H1 (cell line): ENCODE data around the gene NADK2. TPM values are rescaled to one million over a fixed set of nuclear protein-coding genes. Genes with fewer than 3 reads are reported as not detected.

Experiments
- CTCF ChIA-PET: fragments of 300-600 bp; sonication (Branson Sonifier 250); formaldehyde crosslinking; loops from one replicate; lab custom pipeline; 2021; ENCODE audit not compliant: partially characterized antibody; lab: Charles Lee
- POLR2A ChIA-PET: fragments of 300-600 bp; sonication (Branson Sonifier 250); formaldehyde crosslinking; loops from one replicate; lab custom pipeline; 2021; ENCODE audit warnings: inconsistent platforms; ENCODE audit not compliant: partially characterized antibody; lab: Charles Lee
- DNase-seq, 2 experiments: peaks; one replicate each; pipeline versions ENCODE4 v3.0.0 to v3.0.0-alpha.2; 2010 to 2022; ENCODE audit warnings: low spot score in 2 of 2, low read depth in 1 of 2, mixed read lengths in 1 of 2
- FAIRE-seq: peaks from 2 replicates; lab custom pipeline; 2011; peaks lifted over from hg19 to GRCh38; lab: Jason Lieb, UNC
- H2AFZ ChIP-seq: 2 replicates; pipeline ENCODE4 v1.8.1; 2012; ENCODE audit warnings: low read length, inconsistent platforms
- H2AK5ac ChIP-seq: 2 replicates; pipeline ENCODE4 v1.6.1; 2013; ENCODE audit warnings: low read depth, low read length
- H2BK120ac ChIP-seq: replicated peaks from 2 replicates; pipeline ENCODE3; 2013; ENCODE audit warnings: low read depth, low read length, inconsistent platforms
- H2BK12ac ChIP-seq: 2 replicates; pipeline ENCODE4 v1.6.1; 2013; ENCODE audit warnings: low read depth, low read length
- H2BK15ac ChIP-seq: 2 replicates; pipeline ENCODE4 v1.6.1; 2013; ENCODE audit warnings: low read length
- H2BK20ac ChIP-seq: 2 replicates; pipeline ENCODE4 v1.6.1; 2013; ENCODE audit warnings: low read length
- H2BK5ac ChIP-seq: 2 replicates; pipeline ENCODE4 v1.6.1; 2013; ENCODE audit warnings: low read depth, low read length
- H3K14ac ChIP-seq: 2 replicates; pipeline ENCODE4 v1.6.1; 2013; ENCODE audit warnings: inconsistent platforms; ENCODE audit not compliant: insufficient read length
- H3K18ac ChIP-seq: 2 replicates; pipeline ENCODE4 v1.6.1; 2013; ENCODE audit warnings: low read length; ENCODE audit errors: extremely low read depth
- H3K23ac ChIP-seq: 2 replicates; pipeline ENCODE4 v1.6.1; 2013; ENCODE audit warnings: inconsistent platforms; ENCODE audit not compliant: insufficient read length
- H3K23me2 ChIP-seq: 2 replicates; pipeline ENCODE4 v1.6.1; 2013; ENCODE audit warnings: low read depth, low read length
- H3K27ac ChIP-seq: 2 replicates; pipeline ENCODE4 v1.6.1; 2011; ENCODE audit warnings: low read depth, low read length, inconsistent platforms
- H3K27me3 ChIP-seq, 4 experiments: replicated peaks in 1 of 4; 1 replicate in 1 of 4; 2 replicates in 3 of 4; pipeline versions ENCODE4 v1.6.1 to v1.8.1; 2011 to 2013; ENCODE audit warnings: low read length in 3 of 4, mild to moderate bottlenecking in 3 of 4, inconsistent platforms in 2 of 4, mixed read lengths in 2 of 4, moderate library complexity in 1 of 4; ENCODE audit not compliant: control insufficient read depth in 3 of 4, insufficient read depth in 3 of 4; ENCODE audit errors: extremely low read depth in 1 of 4
- H3K36me3 ChIP-seq, 4 experiments: 2 replicates each; pipeline versions ENCODE4 v1.6.1 to v1.8.1; 2011 to 2013; ENCODE audit warnings: mild to moderate bottlenecking in 4 of 4, low read length in 3 of 4, moderate library complexity in 2 of 4, control low read depth in 1 of 4, inconsistent platforms in 1 of 4; ENCODE audit not compliant: insufficient read depth in 4 of 4, control insufficient read depth in 2 of 4
- H3K4ac ChIP-seq: replicated peaks from 2 replicates; pipeline ENCODE3; 2013; ENCODE audit warnings: low read length, low read depth, mixed read lengths, inconsistent platforms; ENCODE audit not compliant: insufficient read length
- H3K4me1 ChIP-seq, 4 experiments: replicated peaks in 1 of 4; 1 replicate in 1 of 4; 2 replicates in 3 of 4; pipeline versions ENCODE4 v1.6.1 to v1.8.1; 2011 to 2013; ENCODE audit warnings: low read length in 3 of 4, inconsistent platforms in 2 of 4, mixed read lengths in 1 of 4; ENCODE audit not compliant: insufficient read depth in 4 of 4, control insufficient read depth in 3 of 4
- H3K4me2 ChIP-seq, 2 experiments: 2 replicates each; pipeline versions ENCODE4 v1.6.1 to v1.8.1; 2011 to 2013; ENCODE audit warnings: low read depth in 2 of 2, low read length in 2 of 2, control low read depth in 1 of 2, inconsistent platforms in 1 of 2, mild to moderate bottlenecking in 1 of 2; ENCODE audit not compliant: insufficient read depth in 1 of 2
- H3K4me3 ChIP-seq, 4 experiments: fragments of 200-600, 300-600 bp in 1 of 4; sonication (generic), shearing (Covaris generic), sonication (Bioruptor Twin) in 1 of 4; 2 replicates each; pipeline versions ENCODE4 v1.5.1 to v1.8.1; 2011 to 2016; ENCODE audit warnings: low read length in 4 of 4, low read depth in 3 of 4, control low read depth in 2 of 4, inconsistent platforms in 2 of 4, mild to moderate bottlenecking in 2 of 4, mixed read lengths in 1 of 4, moderate library complexity in 1 of 4; ENCODE audit not compliant: insufficient read depth in 2 of 4; ENCODE audit errors: extremely low read depth in 1 of 4
- H3K56ac ChIP-seq: replicated peaks from 2 replicates; pipeline ENCODE3; 2013; ENCODE audit warnings: low read depth, mild to moderate bottlenecking, mixed read lengths, low read length, inconsistent platforms; ENCODE audit not compliant: insufficient read length
- H3K79me1 ChIP-seq: 2 replicates; pipeline ENCODE4 v1.6.1; 2013; ENCODE audit warnings: low read depth, low read length, control low read depth
- H3K79me2 ChIP-seq, 2 experiments: 2 replicates each; pipeline versions ENCODE4 v1.6.1 to v1.8.1; 2012 to 2013; ENCODE audit warnings: low read length in 2 of 2, mild to moderate bottlenecking in 2 of 2, inconsistent platforms in 1 of 2; ENCODE audit not compliant: insufficient read depth in 2 of 2, control insufficient read depth in 1 of 2
- H3K9ac ChIP-seq, 4 experiments: replicated peaks in 1 of 4; 1 replicate in 1 of 4; 2 replicates in 3 of 4; pipeline versions ENCODE4 v1.6.1 to v1.8.1; 2011 to 2013; ENCODE audit warnings: low read depth in 3 of 4, low read length in 3 of 4, control low read depth in 2 of 4, mild to moderate bottlenecking in 2 of 4, moderate library complexity in 2 of 4, inconsistent platforms in 1 of 4; ENCODE audit errors: extremely low read depth in 1 of 4
- H3K9me3 ChIP-seq, 2 experiments: 2 replicates each; pipeline versions ENCODE4 v1.6.1 to v1.8.1; 2012 to 2013; ENCODE audit warnings: mild to moderate bottlenecking in 2 of 2, moderate library complexity in 2 of 2, control low read depth in 1 of 2, inconsistent platforms in 1 of 2, low read depth in 1 of 2, low read length in 1 of 2, mixed read lengths in 1 of 2; ENCODE audit not compliant: insufficient read depth in 2 of 2
- H4K20me1 ChIP-seq, 2 experiments: replicated peaks in 1 of 2; 2 replicates each; pipeline versions ENCODE3 to v1.8.1; 2011 to 2013; ENCODE audit warnings: inconsistent platforms in 2 of 2, low read length in 2 of 2, mild to moderate bottlenecking in 1 of 2; ENCODE audit not compliant: insufficient read depth in 2 of 2, control insufficient read depth in 1 of 2
- H4K5ac ChIP-seq: 2 replicates; pipeline ENCODE4 v1.6.1; 2013; ENCODE audit warnings: low read length, low read depth, mixed read lengths, inconsistent platforms; ENCODE audit not compliant: insufficient read length
- H4K8ac ChIP-seq: 2 replicates; pipeline ENCODE4 v1.8.0; 2013; ENCODE audit warnings: mild to moderate bottlenecking, moderate library complexity, low read length, inconsistent platforms; ENCODE audit not compliant: insufficient read depth; ENCODE audit errors: extremely low read depth
- H4K91ac ChIP-seq: replicated peaks from 2 replicates; pipeline ENCODE3; 2013; ENCODE audit warnings: low read length, mixed read lengths, inconsistent platforms; ENCODE audit not compliant: insufficient read length
- CBX5 ChIP-seq: fragments of 300-800, 300-1000 bp; sonication (generic); IDR thresholded peaks from 2 replicates; pipeline ENCODE4 v1.7.1; 2016; ENCODE audit warnings: antibody characterized with exemption, low read length, low read depth
- CTBP2 ChIP-seq: IDR thresholded peaks from 2 replicates; pipeline ENCODE4 v1.7.0; 2011; ENCODE audit warnings: borderline replicate concordance, mild to moderate bottlenecking, moderate library complexity, mixed read lengths, low read length; ENCODE audit not compliant: insufficient read depth, insufficient read length
- GABPA ChIP-seq: IDR thresholded peaks from 2 replicates; pipeline ENCODE4 v1.6.1; 2011; ENCODE audit warnings: mild to moderate bottlenecking, low read length, moderate library complexity, borderline replicate concordance; ENCODE audit not compliant: insufficient read depth
- KDM1A ChIP-seq: fragments of 200-600, 300-600 bp; sonication (generic); IDR thresholded peaks from 2 replicates; pipeline ENCODE4 v1.7.1; 2016; ENCODE audit warnings: mild to moderate bottlenecking, low read length, borderline replicate concordance
- WGBS, 2 experiments: shearing (Covaris generic) in 1 of 2; methylation state at CpG; one replicate each; pipeline versions ENCODE4 v1.1.6 to v1.1.7; 2013 to 2015; ENCODE audit warnings: low lambda C conversion rate in 2 of 2, mixed read lengths in 2 of 2, inconsistent platforms in 1 of 2, low coverage in 1 of 2, missing lambda C conversion rate in 1 of 2; ENCODE audit not compliant: insufficient replicate concordance in 2 of 2, insufficient coverage in 1 of 2, insufficient read length in 1 of 2; ENCODE audit errors: extremely low coverage in 1 of 2, missing lambda C conversion rate in 1 of 2; 5-methylcytosine and 5-hydroxymethylcytosine counted together
- polyA plus RNA-seq, 7 experiments: library from polyadenylated mRNA; depleted of rRNA in 3 of 7; stranded (reverse) in 5 of 7; unstranded in 2 of 7; fragments of >200 nt in 5 of 7; fragments of 200-250 nt in 2 of 7; gene quantifications; 1 replicate in 5 of 7; 2 replicates in 1 of 7; 4 replicates in 1 of 7; pipeline versions ENCODE4 v1.2.1 to v1.2.3, GENCODE V29; 2011 to 2013; ENCODE audit warnings: missing spikeins in 2 of 7, mixed read lengths in 2 of 7
- total RNA-seq: library from RNA; stranded (reverse); fragmentation: NEBNext Ultra II Directional; extraction: Animal tissue kit (Norgen Biotek cat#: 25700); gene quantifications from 2 replicates; pipeline ENCODE4 v1.2.1, GENCODE V29; 2021

NADK2 gene
- total and polyA plus RNA-seq, 2 of the 8 experiments (the other 6 are each of a cell fraction or from before 2014, with no cell fraction given) = 3.4 to 16.1 TPM

GRCh38 chr5:36267905-36268304, 26.2 kb upstream of the NADK2 start:
- H3K4ac ChIP-seq = no peak overlapping the region
- H3K14ac ChIP-seq = no peak overlapping the region
- no peak overlapping the region for H3K4me2 ChIP-seq
- H4K91ac ChIP-seq = no peak overlapping the region
- H3K56ac ChIP-seq = no peak overlapping the region
- no peaks in the 10 kb centered on the region for H3K9me3 ChIP-seq
- no peak overlapping the region for H2BK12ac ChIP-seq
- no peak overlapping the region for H2AFZ ChIP-seq
- H3K27me3 ChIP-seq = no peaks in the 10 kb centered on the region
- no peak overlapping the region for H3K4me3 ChIP-seq
- no peak for TF ChIP-seq CTBP2
- TF ChIP-seq GABPA = no peak
- no peak for TF ChIP-seq CBX5
- no peak for TF ChIP-seq KDM1A
- H3K23me2 ChIP-seq = no peaks in the 10 kb centered on the region
- no peak overlapping the region for H3K23ac ChIP-seq
- POLR2A ChIA-PET = no interaction called here
- no peaks in the 10 kb centered on the region for H3K4me1 ChIP-seq
- no peak overlapping the region for H2BK15ac ChIP-seq
- H3K27ac ChIP-seq = no peak overlapping the region
- H3K9ac ChIP-seq = no peak overlapping the region
- 88% methylated on average over 3 of the region's 3 CpGs; no CpG with 5 or more reads in 1 of the 2 experiments for WGBS, 2 experiments
- H3K18ac ChIP-seq = no peak overlapping the region
- H2BK120ac ChIP-seq = no peak overlapping the region
- no peak overlapping the region for H2AK5ac ChIP-seq
- no peak overlapping the region for H4K8ac ChIP-seq
- no peak for DNase-seq
- no peak for FAIRE-seq
- no peak overlapping the region for H2BK20ac ChIP-seq
- H2BK5ac ChIP-seq = no peak overlapping the region
- H4K5ac ChIP-seq = no peak overlapping the region
- no peaks in the 10 kb centered on the region for H3K36me3 ChIP-seq
- H4K20me1 ChIP-seq = no peaks in the 10 kb centered on the region
- no peaks in the 10 kb centered on the region for H3K79me2 ChIP-seq
- H3K79me1 ChIP-seq = no peaks in the 10 kb centered on the region
- CTCF ChIA-PET = interaction anchor here (1.0 to 4.8 kb wide), 3 partner anchors 12 to 240 kb away, joined by 3 to 46 read pairs (median 3); no protein-coding TSS in a partner anchor
